ENCODE measurements around the gene TMEM130.

TMEM130 gene

GRCh38 chr7:98816241-98816640 is 53.6 kb downstream of the TMEM130 start:
- FAIRE-seq: no peak
- no peak for DNase-seq (ENCODE audit: insufficient read length, low spot score)

GRCh38 chr7:98815313-98815712 is 54.5 kb downstream of the TMEM130 start:
- FAIRE-seq: no peak
- DNase-seq (ENCODE audit: insufficient read length, low spot score): no peak

GRCh38 chr7:98811299-98811698 is 58.5 kb downstream of the TMEM130 start:
- FAIRE-seq (no peak), DNase-seq (ENCODE audit: insufficient read length, low spot score) (no peak)

- FAIRE-seq: no peak
- DNase-seq (ENCODE audit: insufficient read length, low spot score): no peak
Measured at GRCh38 chr7:98810153-98810802, 59.5 kb downstream of the TMEM130 start.

- FAIRE-seq: no peak
- DNase-seq (ENCODE audit: insufficient read length, low spot score): no peak
Measured at GRCh38 chr7:98808751-98809460, 60.9 kb downstream of the TMEM130 start.

- no peak for FAIRE-seq
- no peak for DNase-seq (ENCODE audit: insufficient read length, low spot score)
Measured at GRCh38 chr7:98807068-98808048, 62.5 kb downstream of the TMEM130 start.

- no peak for FAIRE-seq
- no peak for DNase-seq (ENCODE audit: insufficient read length, low spot score)
Measured at GRCh38 chr7:98805956-98806838, 63.6 kb downstream of the TMEM130 start.

GRCh38 chr7:98802781-98803110 is 67.1 kb downstream of the TMEM130 start:
- FAIRE-seq (no peak), DNase-seq (ENCODE audit: insufficient read length, low spot score) (peak; percentile 24)

GRCh38 chr7:98802088-98802780 is 67.6 kb downstream of the TMEM130 start:
- peak; percentile 85 for FAIRE-seq
- DNase-seq (ENCODE audit: insufficient read length, low spot score): peak; percentile 74

- DNase-seq (ENCODE audit: insufficient read length, low spot score): no peak
- no peak for FAIRE-seq
Measured at GRCh38 chr7:98800996-98801395, 68.8 kb downstream of the TMEM130 start.

GRCh38 chr7:98797150-98797549 is 72.7 kb downstream of the TMEM130 start:
- DNase-seq (ENCODE audit: insufficient read length, low spot score) (no peak), FAIRE-seq (no peak)
